K562 (cell line): Measurements from ENCODE around the gene HGS. TPM values are rescaled to one million over a fixed set of nuclear protein-coding genes. Genes with fewer than 3 reads are reported as not detected.
A peak's percentile ranks its signal among the peaks of the same experiment; 100 is the strongest.

Experiments used
- ATAC-seq: fragments of 200-7000 bp; cut with Tn5 transposase; 3 replicates; pipeline ENCODE4 v1.9.1; 2020; ENCODE audit warnings: moderate library complexity
- BruUV-seq: library from RNA; stranded (reverse); fragments of 400-500 nt; replicated peaks from 2 replicates; lab custom pipeline; 2021; lab: Mats Ljungman, UMichigan
- CTCF ChIA-PET: fragments of 300-600 bp; formaldehyde crosslinking; extraction: SDS; loops from one replicate; lab custom pipeline; 2021; ENCODE audit warnings: low intra/inter-chr PET ratio; lab: Yijun Ruan, JAX
- POLR2A ChIA-PET: fragments of 300-600, 350-650 bp; sonication (Branson Sonifier 250); formaldehyde crosslinking; extraction: SDS; loops from one replicate; lab custom pipeline; 2021; ENCODE audit warnings: antibody characterized with exemption, inconsistent platforms; lab: Yijun Ruan, JAX
- DNase-seq, 4 experiments: peaks; one replicate each; pipeline versions ENCODE4 v3.0.0 to v3.0.0-alpha.2; 2011 to 2018; ENCODE audit warnings: low spot score in 3 of 4, mixed read lengths in 3 of 4; ENCODE audit errors: extremely low read depth in 1 of 4
- FAIRE-seq: peaks from 2 replicates; lab custom pipeline; 2011; peaks lifted over from hg19 to GRCh38; lab: Jason Lieb, UNC
- H2AFZ ChIP-seq: 2 replicates; pipeline ENCODE4 v1.6.0; 2011; ENCODE audit warnings: low read depth, low read length, control low read depth, inconsistent platforms
- H3K27ac ChIP-seq: fragments of 200-600 bp; 3 replicates; pipeline ENCODE4 v1.8.0; 2011; ENCODE audit warnings: low read depth, mild to moderate bottlenecking, control low read depth, inconsistent platforms, low read length, moderate library complexity, mixed read lengths; ENCODE audit errors: extremely low read depth
- H3K27me3 ChIP-seq, 2 experiments: fragments of 300-600 bp in 1 of 2; 2 replicates in 1 of 2; 3 replicates in 1 of 2; pipeline versions ENCODE4 v1.6.0 to v1.8.0; 2011; ENCODE audit warnings: inconsistent platforms in 2 of 2, low read length in 2 of 2, mild to moderate bottlenecking in 1 of 2, mixed read lengths in 1 of 2, moderate library complexity in 1 of 2; ENCODE audit not compliant: control insufficient read depth in 2 of 2, insufficient read depth in 2 of 2
- H3K36me3 ChIP-seq: fragments of 300-600 bp; 3 replicates; pipeline ENCODE4 v1.8.0; 2011; ENCODE audit warnings: mild to moderate bottlenecking, low read length, inconsistent platforms; ENCODE audit not compliant: control insufficient read depth, insufficient read depth
- H3K4me1 ChIP-seq, 2 experiments: fragments of 200-600 bp in 1 of 2; replicated peaks in 1 of 2; 2 replicates in 1 of 2; 3 replicates in 1 of 2; pipeline versions ENCODE4 v1.5.1 to v1.8.0; 2011; ENCODE audit warnings: inconsistent platforms in 2 of 2, low read length in 2 of 2, mild to moderate bottlenecking in 1 of 2, mixed read lengths in 1 of 2, moderate library complexity in 1 of 2; ENCODE audit not compliant: control insufficient read depth in 2 of 2, insufficient read depth in 2 of 2
- H3K4me2 ChIP-seq: 2 replicates; pipeline ENCODE4 v1.6.1; 2011; ENCODE audit warnings: low read length, control low read depth, inconsistent platforms, mixed read lengths; ENCODE audit not compliant: insufficient read depth
- H3K4me3 ChIP-seq: fragments of 200-600 bp; sonication (generic), shearing (Covaris generic); 2 replicates; pipeline ENCODE4 v1.5.1; 2016; ENCODE audit warnings: control low read depth, inconsistent platforms
- H3K79me2 ChIP-seq: fragments of 200-600 bp; 3 replicates; pipeline ENCODE4 v1.8.0; 2011; ENCODE audit warnings: low read length, inconsistent platforms; ENCODE audit not compliant: control insufficient read depth, insufficient read depth
- H3K9ac ChIP-seq, 2 experiments: 2 replicates each; pipeline versions ENCODE4 v1.6.0 to v1.6.1; 2011; ENCODE audit warnings: low read depth in 2 of 2, low read length in 2 of 2, control low read depth in 1 of 2, inconsistent platforms in 1 of 2, mild to moderate bottlenecking in 1 of 2, mixed read lengths in 1 of 2; ENCODE audit not compliant: insufficient read depth in 1 of 2
- H3K9me1 ChIP-seq: one replicate; pipeline ENCODE4 v1.6.0; 2011; ENCODE audit warnings: inconsistent platforms, mild to moderate bottlenecking, low read length, moderate library complexity; ENCODE audit not compliant: control insufficient read depth, insufficient read depth
- H3K9me3 ChIP-seq: replicated peaks from 2 replicates; pipeline ENCODE4 v1.5.1; 2011; ENCODE audit warnings: low read depth, low read length, inconsistent platforms; ENCODE audit not compliant: control insufficient read depth, insufficient read depth
- H4K20me1 ChIP-seq: replicated peaks from 2 replicates; pipeline ENCODE4 v1.6.1; 2011; ENCODE audit warnings: low read length, inconsistent platforms, mixed read lengths; ENCODE audit not compliant: control insufficient read depth, insufficient read depth
- C11orf30 ChIP-seq: fragments of 450-650 bp; IDR thresholded peaks from 2 replicates; pipeline ENCODE4 v1.6.1; 2016; ENCODE audit warnings: low read depth, mild to moderate bottlenecking
- ETS1 ChIP-seq: conservative IDR thresholded peaks from 2 replicates; pipeline ENCODE4 v1.6.1; 2011; ENCODE audit warnings: low read depth, mild to moderate bottlenecking, low read length; ENCODE audit not compliant: control insufficient read depth
- ETV1 ChIP-seq: fragments of 450-650 bp; conservative IDR thresholded peaks from 2 replicates; pipeline ENCODE4 v1.6.1; 2016; ENCODE audit warnings: missing genetic modification characterization, control low read depth, low read depth, missing compliant biosample characterization
- HMBOX1 ChIP-seq: sonication (generic); IDR thresholded peaks from 2 replicates; pipeline ENCODE4 v1.6.1; 2016
- HMG20B ChIP-seq: fragments of 250-450 bp; sonication (Bioruptor Pico); IDR thresholded peaks from 2 replicates; pipeline ENCODE4 v1.5.0; 2021; ENCODE audit warnings: mild to moderate bottlenecking
- L3MBTL2 ChIP-seq: fragments of 450-650 bp; IDR thresholded peaks from 2 replicates; pipeline ENCODE4 v1.6.1; 2016; ENCODE audit warnings: mild to moderate bottlenecking, moderate library complexity
- NFATC3 ChIP-seq: fragments of 450-650 bp; IDR thresholded peaks from 2 replicates; pipeline ENCODE4 v1.6.1; 2017; ENCODE audit warnings: mild to moderate bottlenecking
- NFE2 ChIP-seq: IDR thresholded peaks from 2 replicates; pipeline ENCODE4 v1.6.1; 2014; ENCODE audit warnings: antibody characterized with exemption, low read depth
- NR2C1 ChIP-seq, 2 experiments: fragments of 450-650 bp; IDR thresholded peaks; 2 replicates each; pipeline ENCODE4 v1.6.1; 2017; ENCODE audit warnings: mild to moderate bottlenecking in 2 of 2, antibody characterized with exemption in 1 of 2, inconsistent platforms in 1 of 2, missing compliant biosample characterization in 1 of 2, missing genetic modification characterization in 1 of 2
- POLR3A ChIP-seq: IDR thresholded peaks from 2 replicates; pipeline ENCODE4 v1.6.1; 2011; ENCODE audit warnings: borderline replicate concordance, mild to moderate bottlenecking, moderate library complexity; ENCODE audit not compliant: insufficient read length, insufficient read depth; ENCODE audit errors: extremely low read depth
- PTRF ChIP-seq: fragments of 450-650 bp; IDR thresholded peaks from 2 replicates; pipeline ENCODE4 v1.6.1; 2016; ENCODE audit warnings: mild to moderate bottlenecking, missing genetic modification characterization, missing compliant biosample characterization
- RHOXF2B ChIP-seq: fragments of 250-450 bp; sonication (Bioruptor Pico); conservative IDR thresholded peaks from 2 replicates; pipeline ENCODE4 v1.5.1; 2021
- TAF7 ChIP-seq: fragments of 450-650 bp; IDR thresholded peaks from 2 replicates; pipeline ENCODE4 v1.6.1; 2016; ENCODE audit warnings: missing genetic modification characterization, missing compliant biosample characterization
- TBP ChIP-seq: optimal IDR thresholded peaks from 2 replicates; pipeline ENCODE3; 2011; ENCODE audit warnings: low read depth, low read length, improper control_type of control experiment
- TFE3 ChIP-seq: fragments of 450-650 bp; formaldehyde crosslinking; IDR thresholded peaks from 2 replicates; pipeline ENCODE4 v1.4.0; 2020; ENCODE audit warnings: mild to moderate bottlenecking, mixed read lengths
- ZBTB34 ChIP-seq: fragments of 250-450 bp; sonication (Bioruptor Pico); IDR thresholded peaks from 2 replicates; pipeline ENCODE4 v1.8.0; 2021; ENCODE audit warnings: mild to moderate bottlenecking, moderate library complexity
- ZNF511 ChIP-seq: sonication (generic); formaldehyde crosslinking; IDR thresholded peaks from 2 replicates; pipeline ENCODE4 v1.8.0; 2022; ENCODE audit warnings: mild to moderate bottlenecking, missing genetic modification reagents
- ZSCAN29 ChIP-seq: fragments of 450-650 bp; IDR thresholded peaks from 2 replicates; pipeline ENCODE4 v1.6.1; 2017
- WGBS: fragments of 100-300 bp; shearing (Covaris generic); methylation state at CpG from one replicate; pipeline ENCODE4 v1.1.6; 2016; ENCODE audit warnings: low coverage, mixed read lengths; ENCODE audit not compliant: insufficient coverage; ENCODE audit errors: missing lambda C conversion rate; 5-methylcytosine and 5-hydroxymethylcytosine counted together
- in situ Hi-C: fragments of 300-500 bp; cut with MboI; formaldehyde crosslinking; loops from 4 replicates; pipeline ENCODE4 v1.15.0; 2018; ENCODE audit warnings: inconsistent platforms, mixed read lengths
- intact Hi-C: fragments of 100-400 bp; cut with micrococcal nuclease; formaldehyde crosslinking; loops from 2 replicates; pipeline ENCODE4 v1.14.2; 2022
- polyA plus RNA-seq, 8 experiments: library from polyadenylated mRNA; depleted of rRNA in 4 of 8; stranded (reverse) in 5 of 8; unstranded in 3 of 8; fragments of >200 nt; fragmentation: Nextera tagmentation in 2 of 8; fragmentation: Illumina TruSeq in 1 of 8; extraction: Ambion mirVana in 2 of 8; extraction: Trizol in 1 of 8; gene quantifications; 2 replicates each; pipeline versions ENCODE4 v1.2.1 to v1.2.3, GENCODE V29; 2011 to 2014; ENCODE audit warnings: inconsistent platforms in 1 of 8, missing spikeins in 1 of 8
- total RNA-seq, 7 experiments: library from RNA; depleted of rRNA in 6 of 7; stranded (reverse); fragments of >200 nt in 6 of 7; fragmentation: Illumina TruSeq in 2 of 7; extraction: Trizol in 2 of 7; gene quantifications; 2 replicates each; pipeline versions ENCODE4 v1.2.1 to v1.2.3, GENCODE V29; 2011 to 2021; ENCODE audit warnings: low replicate concordance in 1 of 7

HGS gene
- total and polyA plus RNA-seq, 9 of the 15 experiments (the other 6 are each of a cell fraction or from before 2014, with no cell fraction given): 3.9 to 176 (median 77.1) TPM

- FAIRE-seq (peak; percentile 26), DNase-seq (peak in 1 of 4 experiments; percentile 69), ATAC-seq (peak; percentile 82)
- intact Hi-C loops: loop anchor here (1.0 kb wide), 1 partner anchor 30 kb away; the partner anchor contains the start of genes CCDC137 and OXLD1
- H2AFZ ChIP-seq: peak overlapping the region; percentile 10; the same call in 1 of the 2 replicates
- POLR2A ChIA-PET: interaction anchor here (0.5 to 1.4 kb wide), 12 partner anchors 9 to 305 kb away, joined by 3 to 6 read pairs (median 3); partner anchors contain the start of genes ACTG1 and CCDC137
- H3K9me1 ChIP-seq: no peaks in the 10 kb centered on the region
- peaks cover 20 to 22% of the 10 kb centered on the region in 2 experiments; a peak in 4 of 5 replicates for H3K4me1 ChIP-seq
- H3K9me3 ChIP-seq: no peaks in the 10 kb centered on the region
- peaks cover 31% of the 10 kb centered on the region; the same call in 2 of the 3 replicates for H3K36me3 ChIP-seq
- WGBS: under 1% methylated on average over 18 of the region's 18 CpGs
- peak overlapping the region; percentile 69 for H3K4me3 ChIP-seq
- no TSS peak for BruUV-seq
- peaks cover 58% of the 10 kb centered on the region for H3K79me2 ChIP-seq
- in situ Hi-C loops: no loop called here
- CTCF ChIA-PET: no interaction called here
- peak overlapping the region; percentile 84 for H3K4me2 ChIP-seq
- peak overlapping the region; percentile 87 for H3K27ac ChIP-seq
- peaks cover 6% of the 10 kb centered on the region for H4K20me1 ChIP-seq
- peak overlapping the region; percentile 94 to 98 for H3K9ac ChIP-seq
- H3K27me3 ChIP-seq: no peaks in the 10 kb centered on the region
- TF ChIP-seq ZNF511 (CRISPR knock-in tag) (no peak), ETS1 (no peak), ETV1 (tag) (no peak), ZBTB34 (CRISPR knock-in tag) (no peak), NFATC3 (no peak), RHOXF2B (CRISPR knock-in tag) (no peak), HMG20B (CRISPR knock-in tag) (no peak), TAF7 (tag) (no peak), TBP (no peak), L3MBTL2 (no peak), TFE3 (no peak), NFE2 (peak; percentile 28), HMBOX1 (no peak), PTRF (no peak), NR2C1 (IDR thresholded peaks at IDR 0.05) (no peak), NR2C1 (tag; IDR thresholded peaks at IDR 0.05) (no peak), POLR3A (no peak), ZSCAN29 (no peak), C11orf30 (no peak)
These were observed 47.8 kb upstream of the HGS start for GRCh38 chr17:81635973-81636504.
